GM12878 (cell line): ENCODE results near the gene PNMA6F. TPM values are rescaled to one million over a fixed set of nuclear protein-coding genes. Genes with fewer than 3 reads are reported as not detected.

Experiments used
- ATAC-seq: fragments of 200-7000 bp; cut with Tn5 transposase; 3 replicates; pipeline ENCODE4 v1.9.1; 2020; ENCODE audit warnings: mild to moderate bottlenecking, moderate library complexity
- BruUV-seq: library from RNA; stranded (reverse); fragments of 400-500 nt; replicated peaks from 2 replicates; lab custom pipeline; 2021; lab: Mats Ljungman, UMichigan
- CTCF ChIA-PET: fragments of 300-600 bp; sonication (Branson Sonifier 250); formaldehyde crosslinking; extraction: SDS; loops from one replicate; lab custom pipeline; 2021; ENCODE audit warnings: inconsistent platforms; lab: Yijun Ruan, JAX
- POLR2A ChIA-PET: fragments of 350-600 bp; formaldehyde crosslinking; extraction: SDS; loops from one replicate; lab custom pipeline; 2021; ENCODE audit warnings: inconsistent platforms; lab: Charles Lee
- RAD21 ChIA-PET: fragments of 300-600 bp; sonication (Branson Sonifier 250); formaldehyde crosslinking; loops from one replicate; lab custom pipeline; 2023; ENCODE audit warnings: antibody characterized with exemption; ENCODE audit not compliant: unreplicated experiment; lab: Charles Lee
- SMC1A ChIA-PET: fragments of 300-600 bp; sonication (Branson Sonifier 250); formaldehyde crosslinking; loops from one replicate; lab custom pipeline; 2023; ENCODE audit not compliant: unreplicated experiment, uncharacterized antibody; lab: Charles Lee
- DNase-seq: peaks from one replicate; pipeline ENCODE4 v3.0.0-alpha.2; 2011; ENCODE audit warnings: low read depth, low spot score
- FAIRE-seq: peaks from 3 replicates; lab custom pipeline; 2011; peaks lifted over from hg19 to GRCh38; lab: Jason Lieb, UNC
- H2AFZ ChIP-seq: 2 replicates; pipeline ENCODE4 v1.6.0; 2011; ENCODE audit warnings: low read depth, low read length, control low read depth; ENCODE audit not compliant: control insufficient read depth
- H3K27ac ChIP-seq: 2 replicates; pipeline ENCODE4 v1.5.1; 2011; ENCODE audit warnings: control low read depth; ENCODE audit not compliant: control insufficient read depth, insufficient read depth
- H3K27me3 ChIP-seq, 2 experiments: replicated peaks in 1 of 2; 2 replicates each; pipeline versions ENCODE4 v1.6.0 to v1.6.1; 2011; ENCODE audit warnings: low read length in 1 of 2; ENCODE audit not compliant: control insufficient read depth in 2 of 2, insufficient read depth in 2 of 2
- H3K36me3 ChIP-seq, 2 experiments: 2 replicates each; pipeline ENCODE4 v1.5.1; 2011; ENCODE audit warnings: low read length in 1 of 2; ENCODE audit not compliant: control insufficient read depth in 2 of 2, insufficient read depth in 2 of 2
- H3K4me1 ChIP-seq: 2 replicates; pipeline ENCODE4 v1.6.1; 2011; ENCODE audit warnings: mild to moderate bottlenecking, low read length, moderate library complexity, mixed read lengths; ENCODE audit not compliant: control insufficient read depth, insufficient read depth
- H3K4me2 ChIP-seq: 2 replicates; pipeline ENCODE4 v1.6.0; 2011; ENCODE audit warnings: control low read depth; ENCODE audit not compliant: control insufficient read depth, insufficient read depth
- H3K4me3 ChIP-seq: fragments of 200-600 bp; sonication (generic); 2 replicates; pipeline ENCODE4 v1.5.1; 2016
- H3K79me2 ChIP-seq: 2 replicates; pipeline ENCODE4 v1.6.0; 2011; ENCODE audit warnings: low read length; ENCODE audit not compliant: control insufficient read depth, insufficient read depth
- H3K9ac ChIP-seq: 2 replicates; pipeline ENCODE4 v1.8.0; 2011; ENCODE audit warnings: low read length, control low read depth, mixed read lengths; ENCODE audit not compliant: control insufficient read depth, insufficient read depth
- H3K9me3 ChIP-seq: replicated peaks from 3 replicates; pipeline ENCODE4 v1.5.1; 2011; ENCODE audit warnings: mild to moderate bottlenecking, low read length; ENCODE audit not compliant: control insufficient read depth, insufficient read depth
- H4K20me1 ChIP-seq: 2 replicates; pipeline ENCODE4 v1.6.0; 2011; ENCODE audit not compliant: control insufficient read depth, insufficient read depth
- MEF2B ChIP-seq: fragments of 450-650 bp; IDR thresholded peaks from 2 replicates; pipeline ENCODE4 v1.6.1; 2018; ENCODE audit warnings: mild to moderate bottlenecking, moderate library complexity; ENCODE audit not compliant: partially characterized antibody, poor library complexity, severe bottlenecking
- NFYB ChIP-seq: IDR thresholded peaks from 2 replicates; pipeline ENCODE4 v1.6.1; 2011; ENCODE audit warnings: low read depth, mild to moderate bottlenecking, low read length, improper control_type of control experiment, moderate library complexity; ENCODE audit not compliant: insufficient read depth
- SIN3A ChIP-seq: IDR thresholded peaks from 2 replicates; pipeline ENCODE4 v1.6.1; 2012; ENCODE audit warnings: low read depth, low read length, improper control_type of control experiment
- SREBF1 ChIP-seq: IDR thresholded peaks from 2 replicates; pipeline ENCODE4 v1.6.1; 2012; ENCODE audit warnings: mild to moderate bottlenecking, low read length
- SRF ChIP-seq, 2 experiments: IDR thresholded peaks; 2 replicates each; pipeline ENCODE4 v1.6.1; 2011; ENCODE audit warnings: low read depth in 2 of 2, low read length in 2 of 2, mild to moderate bottlenecking in 1 of 2, moderate library complexity in 1 of 2
- ZNF24 ChIP-seq: fragments of 450-650 bp; IDR thresholded peaks from 2 replicates; pipeline ENCODE4 v1.6.1; 2017; ENCODE audit warnings: antibody characterized with exemption, mild to moderate bottlenecking
- WGBS: methylation state at CpG from one replicate; pipeline ENCODE4 v1.1.6; 2016; ENCODE audit warnings: low lambda C conversion rate; ENCODE audit not compliant: insufficient replicate concordance, insufficient coverage; ENCODE audit errors: missing lambda C conversion rate; 5-methylcytosine and 5-hydroxymethylcytosine counted together
- in situ Hi-C: fragments of 300-500 bp; cut with MboI; formaldehyde crosslinking; loops from 9 replicates; pipeline ENCODE4 v1.14.3; 2018; ENCODE audit warnings: mixed read lengths
- intact Hi-C: fragments of 100-400 bp; cut with micrococcal nuclease; formaldehyde crosslinking; loops from one replicate; pipeline ENCODE4 v1.14.2; 2022; ENCODE audit not compliant: unreplicated experiment
- polyA plus RNA-seq, 11 experiments: library from polyadenylated mRNA; depleted of rRNA in 4 of 11; unstranded in 6 of 11; stranded (reverse) in 5 of 11; fragments of >200 nt; fragmentation: Nextera tagmentation in 4 of 11; fragmentation: Illumina TruSeq in 1 of 11; extraction: Ambion mirVana in 4 of 11; extraction: Trizol in 1 of 11; gene quantifications; 1 replicate in 1 of 11; 2 replicates in 10 of 11; pipeline versions ENCODE4 v1.2.1 to v1.2.3, GENCODE V29; 2011 to 2016; ENCODE audit warnings: inconsistent platforms in 2 of 11, missing spikeins in 2 of 11, low read depth in 1 of 11
- total RNA-seq, 4 experiments: library from RNA; depleted of rRNA in 3 of 4; stranded (reverse); fragments of >200 nt in 3 of 4; fragmentation: Illumina TruSeq in 1 of 4; extraction: Trizol in 1 of 4; gene quantifications; 2 replicates each; pipeline versions ENCODE4 v1.2.1 to v1.2.3, GENCODE V29; 2013 to 2021
- TF ChIP-seq, protein P1 (sequence below): IDR thresholded peaks from 2 replicates; pipeline ENCODE4 v1.6.1; 2011; ENCODE audit warnings: borderline replicate concordance, low read depth, mild to moderate bottlenecking, moderate library complexity, mixed read lengths, low read length; ENCODE audit not compliant: insufficient read depth; ENCODE audit errors: extremely low read length
- TF ChIP-seq, protein P2 (sequence below): fragments of 450-650 bp; IDR thresholded peaks from 2 replicates; pipeline ENCODE4 v1.6.1; 2016; ENCODE audit warnings: mild to moderate bottlenecking, moderate library complexity, borderline replicate concordance
- TF ChIP-seq, protein P3 (sequence below): fragments of 150-350 bp; IDR thresholded peaks from 2 replicates; pipeline ENCODE4 v1.6.1; 2016; ENCODE audit warnings: low read depth, low read length
- TF ChIP-seq, protein P4 (sequence below): fragments of 150-350 bp; IDR thresholded peaks from 2 replicates; pipeline ENCODE4 v1.6.1; 2014; ENCODE audit warnings: mild to moderate bottlenecking, low read depth, low read length
- TF ChIP-seq, protein P5 (sequence below): IDR thresholded peaks from 2 replicates; pipeline ENCODE4 v1.6.1; 2011; ENCODE audit warnings: low read depth, mild to moderate bottlenecking, low read length, moderate library complexity, borderline replicate concordance; ENCODE audit errors: extremely low read depth

PNMA6F gene
- total and polyA plus RNA-seq, 10 of the 15 experiments (the other 5 are each of a cell fraction or from before 2014, with no cell fraction given), result not detected

DNA sequence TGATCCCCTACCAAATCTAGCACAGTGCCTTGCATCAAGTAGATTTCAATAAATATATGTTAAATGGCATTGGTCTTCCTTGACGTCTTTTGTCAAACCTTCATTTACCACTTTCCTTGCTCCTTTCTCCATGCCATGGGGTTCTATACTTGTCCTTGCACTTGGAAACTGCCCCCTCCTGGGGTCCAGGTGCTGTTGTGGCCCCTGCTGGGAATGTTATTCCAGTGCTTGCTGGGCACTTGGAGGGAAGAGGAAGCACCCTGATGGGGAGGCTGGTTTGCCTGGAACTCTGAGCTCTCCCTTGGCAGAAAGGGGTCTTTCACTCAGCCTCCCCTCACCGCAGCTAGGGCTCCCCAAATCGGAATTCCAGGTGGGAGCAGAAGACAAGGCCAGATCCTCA, 31.3 kb upstream of the PNMA6F start (continued):
- TF ChIP-seq SREBF1, result no peak
- TF ChIP-seq, protein P1, sequence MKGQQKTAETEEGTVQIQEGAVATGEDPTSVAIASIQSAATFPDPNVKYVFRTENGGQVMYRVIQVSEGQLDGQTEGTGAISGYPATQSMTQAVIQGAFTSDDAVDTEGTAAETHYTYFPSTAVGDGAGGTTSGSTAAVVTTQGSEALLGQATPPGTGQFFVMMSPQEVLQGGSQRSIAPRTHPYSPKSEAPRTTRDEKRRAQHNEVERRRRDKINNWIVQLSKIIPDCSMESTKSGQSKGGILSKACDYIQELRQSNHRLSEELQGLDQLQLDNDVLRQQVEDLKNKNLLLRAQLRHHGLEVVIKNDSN, result no peak
- TF ChIP-seq SRF (IDR thresholded peaks at IDR 0.05; ENCODE audit: low read depth in 2 of 2, low read length in 2 of 2), result no peak

DNA sequence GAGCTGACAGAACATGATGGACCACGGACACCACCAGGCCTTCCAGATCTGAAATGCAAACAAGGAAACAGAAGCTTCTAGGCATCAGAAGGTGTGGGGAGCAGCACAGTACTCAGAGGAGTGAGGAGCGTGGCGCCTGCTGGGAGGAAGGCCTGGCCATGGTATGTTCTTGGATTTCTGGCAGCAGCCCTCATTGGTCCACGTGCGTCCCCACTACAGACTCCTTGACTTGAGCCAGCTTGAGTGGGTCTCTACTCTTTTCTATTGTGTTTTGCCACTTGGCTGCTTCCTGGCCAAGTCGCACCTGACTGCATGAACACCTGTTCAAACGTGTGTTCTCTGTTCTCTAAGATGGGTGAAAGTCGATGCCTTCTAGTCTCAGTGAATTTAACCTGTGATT, 30.4 kb upstream of the PNMA6F start:
- no TSS peak for BruUV-seq
- H3K27me3 ChIP-seq, result no peaks in the 10 kb centered on the region
- no peaks in the 10 kb centered on the region for H3K4me1 ChIP-seq
- peaks cover 5% of the 10 kb centered on the region in 2 experiments; a peak in 3 of 4 replicates for H3K36me3 ChIP-seq
- no peak overlapping the region for H3K4me2 ChIP-seq
- H3K79me2 ChIP-seq, result no peaks in the 10 kb centered on the region
- in situ Hi-C loops (no loop called here), intact Hi-C loops (no loop called here)
- ChIA-PET SMC1A (no interaction called here), CTCF (no interaction called here), RAD21 (no interaction called here), POLR2A (no interaction called here)
- H3K9ac ChIP-seq, result no peak overlapping the region
- ATAC-seq (no peak), DNase-seq (no peak), FAIRE-seq (no peak)
- no peak overlapping the region for H2AFZ ChIP-seq
- no peaks in the 10 kb centered on the region for H4K20me1 ChIP-seq
- no peak overlapping the region for H3K27ac ChIP-seq
- WGBS, result 58% methylated on average over 8 of the region's 8 CpGs
- H3K9me3 ChIP-seq, result peaks cover 1% of the 10 kb centered on the region; the same call in 1 of the 3 replicates
- no peak overlapping the region for H3K4me3 ChIP-seq
- no peak for TF ChIP-seq SIN3A
- TF ChIP-seq SREBF1, result no peak
- no peak for TF ChIP-seq NFYB
- TF ChIP-seq, protein P2, sequence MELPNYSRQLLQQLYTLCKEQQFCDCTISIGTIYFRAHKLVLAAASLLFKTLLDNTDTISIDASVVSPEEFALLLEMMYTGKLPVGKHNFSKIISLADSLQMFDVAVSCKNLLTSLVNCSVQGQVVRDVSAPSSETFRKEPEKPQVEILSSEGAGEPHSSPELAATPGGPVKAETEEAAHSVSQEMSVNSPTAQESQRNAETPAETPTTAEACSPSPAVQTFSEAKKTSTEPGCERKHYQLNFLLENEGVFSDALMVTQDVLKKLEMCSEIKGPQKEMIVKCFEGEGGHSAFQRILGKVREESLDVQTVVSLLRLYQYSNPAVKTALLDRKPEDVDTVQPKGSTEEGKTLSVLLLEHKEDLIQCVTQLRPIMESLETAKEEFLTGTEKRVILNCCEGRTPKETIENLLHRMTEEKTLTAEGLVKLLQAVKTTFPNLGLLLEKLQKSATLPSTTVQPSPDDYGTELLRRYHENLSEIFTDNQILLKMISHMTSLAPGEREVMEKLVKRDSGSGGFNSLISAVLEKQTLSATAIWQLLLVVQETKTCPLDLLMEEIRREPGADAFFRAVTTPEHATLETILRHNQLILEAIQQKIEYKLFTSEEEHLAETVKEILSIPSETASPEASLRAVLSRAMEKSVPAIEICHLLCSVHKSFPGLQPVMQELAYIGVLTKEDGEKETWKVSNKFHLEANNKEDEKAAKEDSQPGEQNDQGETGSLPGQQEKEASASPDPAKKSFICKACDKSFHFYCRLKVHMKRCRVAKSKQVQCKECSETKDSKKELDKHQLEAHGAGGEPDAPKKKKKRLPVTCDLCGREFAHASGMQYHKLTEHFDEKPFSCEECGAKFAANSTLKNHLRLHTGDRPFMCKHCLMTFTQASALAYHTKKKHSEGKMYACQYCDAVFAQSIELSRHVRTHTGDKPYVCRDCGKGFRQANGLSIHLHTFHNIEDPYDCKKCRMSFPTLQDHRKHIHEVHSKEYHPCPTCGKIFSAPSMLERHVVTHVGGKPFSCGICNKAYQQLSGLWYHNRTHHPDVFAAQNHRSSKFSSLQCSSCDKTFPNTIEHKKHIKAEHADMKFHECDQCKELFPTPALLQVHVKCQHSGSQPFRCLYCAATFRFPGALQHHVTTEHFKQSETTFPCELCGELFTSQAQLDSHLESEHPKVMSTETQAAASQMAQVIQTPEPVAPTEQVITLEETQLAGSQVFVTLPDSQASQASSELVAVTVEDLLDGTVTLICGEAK, result no peak
- no peak for TF ChIP-seq ZNF24
- no peak for TF ChIP-seq MEF2B
- TF ChIP-seq, protein P3, sequence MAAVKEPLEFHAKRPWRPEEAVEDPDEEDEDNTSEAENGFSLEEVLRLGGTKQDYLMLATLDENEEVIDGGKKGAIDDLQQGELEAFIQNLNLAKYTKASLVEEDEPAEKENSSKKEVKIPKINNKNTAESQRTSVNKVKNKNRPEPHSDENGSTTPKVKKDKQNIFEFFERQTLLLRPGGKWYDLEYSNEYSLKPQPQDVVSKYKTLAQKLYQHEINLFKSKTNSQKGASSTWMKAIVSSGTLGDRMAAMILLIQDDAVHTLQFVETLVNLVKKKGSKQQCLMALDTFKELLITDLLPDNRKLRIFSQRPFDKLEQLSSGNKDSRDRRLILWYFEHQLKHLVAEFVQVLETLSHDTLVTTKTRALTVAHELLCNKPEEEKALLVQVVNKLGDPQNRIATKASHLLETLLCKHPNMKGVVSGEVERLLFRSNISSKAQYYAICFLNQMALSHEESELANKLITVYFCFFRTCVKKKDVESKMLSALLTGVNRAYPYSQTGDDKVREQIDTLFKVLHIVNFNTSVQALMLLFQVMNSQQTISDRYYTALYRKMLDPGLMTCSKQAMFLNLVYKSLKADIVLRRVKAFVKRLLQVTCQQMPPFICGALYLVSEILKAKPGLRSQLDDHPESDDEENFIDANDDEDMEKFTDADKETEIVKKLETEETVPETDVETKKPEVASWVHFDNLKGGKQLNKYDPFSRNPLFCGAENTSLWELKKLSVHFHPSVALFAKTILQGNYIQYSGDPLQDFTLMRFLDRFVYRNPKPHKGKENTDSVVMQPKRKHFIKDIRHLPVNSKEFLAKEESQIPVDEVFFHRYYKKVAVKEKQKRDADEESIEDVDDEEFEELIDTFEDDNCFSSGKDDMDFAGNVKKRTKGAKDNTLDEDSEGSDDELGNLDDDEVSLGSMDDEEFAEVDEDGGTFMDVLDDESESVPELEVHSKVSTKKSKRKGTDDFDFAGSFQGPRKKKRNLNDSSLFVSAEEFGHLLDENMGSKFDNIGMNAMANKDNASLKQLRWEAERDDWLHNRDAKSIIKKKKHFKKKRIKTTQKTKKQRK, result no peak
- TF ChIP-seq, protein P4, sequence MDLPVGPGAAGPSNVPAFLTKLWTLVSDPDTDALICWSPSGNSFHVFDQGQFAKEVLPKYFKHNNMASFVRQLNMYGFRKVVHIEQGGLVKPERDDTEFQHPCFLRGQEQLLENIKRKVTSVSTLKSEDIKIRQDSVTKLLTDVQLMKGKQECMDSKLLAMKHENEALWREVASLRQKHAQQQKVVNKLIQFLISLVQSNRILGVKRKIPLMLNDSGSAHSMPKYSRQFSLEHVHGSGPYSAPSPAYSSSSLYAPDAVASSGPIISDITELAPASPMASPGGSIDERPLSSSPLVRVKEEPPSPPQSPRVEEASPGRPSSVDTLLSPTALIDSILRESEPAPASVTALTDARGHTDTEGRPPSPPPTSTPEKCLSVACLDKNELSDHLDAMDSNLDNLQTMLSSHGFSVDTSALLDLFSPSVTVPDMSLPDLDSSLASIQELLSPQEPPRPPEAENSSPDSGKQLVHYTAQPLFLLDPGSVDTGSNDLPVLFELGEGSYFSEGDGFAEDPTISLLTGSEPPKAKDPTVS, result no peak
- TF ChIP-seq, protein P5, sequence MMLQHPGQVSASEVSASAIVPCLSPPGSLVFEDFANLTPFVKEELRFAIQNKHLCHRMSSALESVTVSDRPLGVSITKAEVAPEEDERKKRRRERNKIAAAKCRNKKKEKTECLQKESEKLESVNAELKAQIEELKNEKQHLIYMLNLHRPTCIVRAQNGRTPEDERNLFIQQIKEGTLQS, result no peak
